Stimulated activated CD4-positive, alpha-beta T cell treated with anti-CD3 and anti-CD28 coated beads, Interleukin-15, amount 100 ng/mL, for 48 hours (primary cell): ENCODE measurements around the gene CYP11A1.

Source experiments
- DNase-seq, 2 donors: peaks; one replicate each; pipeline ENCODE4 v3.0.0-alpha.2; 2020; ENCODE audit warnings: low read depth in 2 of 2

The CYP11A1 gene

DNA sequence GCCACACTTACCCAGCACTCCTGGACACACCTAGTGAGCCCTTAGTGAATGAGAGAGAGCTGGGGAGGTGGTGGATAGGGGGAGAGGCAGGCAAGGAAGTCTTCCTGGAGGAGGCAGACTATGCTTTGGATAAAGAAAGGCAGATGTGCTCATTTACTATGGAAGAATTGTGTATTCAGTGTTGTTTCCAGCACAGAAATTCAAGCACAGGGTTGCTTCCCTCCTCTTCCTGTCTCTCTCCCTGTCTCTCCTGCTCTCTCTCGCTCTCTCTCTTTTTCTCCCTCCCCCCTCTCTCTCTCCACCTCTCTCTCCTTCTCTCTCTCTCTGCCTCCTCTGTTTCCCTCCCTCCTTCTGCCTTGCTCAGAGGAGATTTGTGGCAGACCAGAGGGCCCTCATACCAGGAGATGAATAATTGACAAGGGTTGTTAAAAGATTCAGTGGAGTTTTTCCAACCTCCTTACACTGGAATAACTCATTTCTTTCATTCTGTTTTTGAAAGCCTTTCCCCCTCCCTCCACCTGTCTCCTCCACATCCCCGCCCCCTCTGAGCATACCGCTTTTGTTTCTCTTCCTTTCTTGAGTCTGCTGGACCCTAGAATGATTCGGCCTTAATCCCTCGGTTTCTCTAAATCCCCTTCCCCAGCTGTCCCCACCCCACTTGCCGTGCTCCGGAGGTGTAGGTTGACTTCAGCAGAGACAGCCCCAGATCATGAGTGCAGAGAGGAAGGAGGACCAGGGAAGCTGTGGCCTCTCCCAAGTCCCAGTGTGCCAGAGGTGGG, 65.7 kb downstream of the CYP11A1 start:
- DNase-seq: no peak

GRCh38 chr15:74300057-74300795, 67.2 kb downstream of the CYP11A1 start:
- no peak for DNase-seq

DNA sequence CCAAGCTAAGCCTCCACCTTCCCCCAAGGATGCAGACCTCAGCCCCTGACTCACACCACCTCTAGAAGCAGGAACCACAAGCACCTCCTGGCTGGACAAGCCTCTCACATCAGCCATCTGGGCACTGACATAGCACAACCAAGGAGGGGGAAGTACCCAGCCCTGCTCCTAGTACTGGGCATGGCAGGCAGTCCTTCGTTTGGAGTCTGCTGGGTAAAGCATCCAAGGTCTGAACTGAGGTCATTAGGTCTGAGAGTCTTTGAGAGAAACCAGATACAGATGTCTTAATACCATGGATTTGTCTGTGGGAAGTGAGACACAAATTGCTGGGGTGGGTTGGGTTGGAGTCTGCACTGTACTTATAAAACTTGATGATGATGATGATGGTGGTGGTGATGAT, 69.6 kb downstream of the CYP11A1 start:
- no peak for DNase-seq

- DNase-seq: no peak
Observed at GRCh38 chr15:74295800-74296199, 71.6 kb downstream of the CYP11A1 start.

GRCh38 chr15:74294010-74294409, 73.4 kb downstream of the CYP11A1 start:
- no peak for DNase-seq

GRCh38 chr15:74293021-74293810, 74.2 kb downstream of the CYP11A1 start:
- no peak for DNase-seq

DNA sequence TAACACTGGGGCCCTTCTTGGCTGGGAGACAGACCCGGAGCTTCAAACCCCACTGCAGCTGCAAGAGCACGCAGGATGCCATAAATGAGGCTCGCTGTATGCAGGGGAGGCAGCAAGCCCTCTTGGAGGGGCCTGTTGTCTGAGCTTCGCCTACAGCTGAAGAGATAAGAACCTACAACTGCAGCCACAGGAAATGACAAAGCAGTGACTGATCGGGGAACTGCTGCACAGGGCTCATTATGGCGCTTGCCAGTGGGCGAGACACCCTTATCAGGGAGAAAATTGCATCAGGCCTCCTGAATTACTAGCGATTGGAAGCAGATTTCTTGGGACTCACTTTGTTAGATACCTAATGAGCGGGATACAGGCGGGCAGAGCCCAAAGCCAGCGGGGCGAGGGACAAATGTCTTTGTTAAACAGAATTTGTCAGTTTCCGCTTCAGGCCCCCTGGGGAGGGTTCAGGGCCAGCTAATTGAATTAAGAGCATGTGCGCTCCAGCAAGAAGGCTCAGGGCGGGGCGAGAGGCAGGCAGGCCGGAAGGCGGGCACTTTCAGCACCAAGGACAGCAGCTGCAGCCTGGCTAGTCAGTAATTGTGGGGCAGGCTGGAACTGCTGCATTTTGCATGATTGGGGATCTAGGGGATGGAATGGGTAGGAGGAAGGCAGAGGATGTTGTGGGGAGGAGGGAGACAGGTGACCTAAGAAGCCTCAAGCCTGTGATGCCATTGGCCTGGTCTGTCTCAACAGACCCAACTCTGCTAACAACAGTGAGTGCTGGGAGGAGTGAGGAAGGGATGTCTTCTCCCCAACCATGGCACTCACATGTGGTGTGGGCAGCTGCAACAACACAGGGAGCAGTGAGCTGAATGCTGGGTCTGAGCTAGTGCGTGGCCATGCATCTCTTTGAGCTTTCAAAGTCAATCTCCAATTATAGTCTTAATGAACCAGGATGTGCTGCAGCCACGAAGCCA, 76.1 kb downstream of the CYP11A1 start:
- DNase-seq: peak; percentile 70 to 78

DNA sequence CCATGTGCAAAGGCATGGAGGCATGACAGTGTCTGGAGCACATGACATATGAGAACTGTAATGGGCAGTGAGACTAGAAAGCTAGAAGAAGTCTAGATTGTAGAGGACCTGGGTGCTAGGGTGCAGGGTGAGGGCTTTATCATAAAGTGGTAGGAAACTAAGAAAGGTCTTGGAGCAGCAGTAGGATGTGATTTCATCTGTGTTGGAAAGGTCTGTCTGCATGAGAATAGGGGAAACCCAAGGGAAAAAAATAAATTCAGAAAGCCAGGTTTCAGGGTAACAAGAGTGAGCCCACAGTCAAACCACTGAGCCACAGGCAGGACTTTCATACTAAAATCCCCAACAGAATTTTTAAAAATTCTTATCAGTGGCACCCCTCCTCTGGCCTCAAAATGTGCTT, 76.8 kb downstream of the CYP11A1 start:
- no peak for DNase-seq

DNA sequence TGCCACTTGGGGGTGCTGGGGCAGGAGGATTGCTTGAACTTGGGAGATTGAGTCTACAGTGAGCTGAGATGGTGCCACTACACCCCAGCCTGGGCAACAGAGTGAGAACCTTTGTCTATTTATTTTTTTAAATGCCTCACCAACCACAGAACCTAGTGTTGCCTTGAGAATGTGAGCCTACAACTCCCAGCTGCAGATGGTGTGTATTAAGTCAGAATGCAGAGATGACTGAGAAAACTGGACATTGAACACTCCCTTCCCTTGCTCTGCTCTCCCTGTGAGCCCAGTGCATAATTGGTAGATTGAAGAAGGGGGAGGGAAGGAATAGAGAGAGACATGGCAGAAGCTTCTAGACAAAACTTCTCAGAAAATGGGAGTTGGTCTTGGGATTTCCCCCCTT, 77.8 kb downstream of the CYP11A1 start:
- DNase-seq: no peak
